H1 (cell line): ENCODE data around the gene CCDC12. TPM values are rescaled to one million over a fixed set of nuclear protein-coding genes. Genes with fewer than 3 reads are reported as not detected.

Experiments
- CTCF ChIA-PET: fragments of 300-600 bp; sonication (Branson Sonifier 250); formaldehyde crosslinking; loops from one replicate; lab custom pipeline; 2021; ENCODE audit not compliant: partially characterized antibody; lab: Charles Lee
- POLR2A ChIA-PET: fragments of 300-600 bp; sonication (Branson Sonifier 250); formaldehyde crosslinking; loops from one replicate; lab custom pipeline; 2021; ENCODE audit warnings: inconsistent platforms; ENCODE audit not compliant: partially characterized antibody; lab: Charles Lee
- DNase-seq, 2 experiments: peaks; one replicate each; pipeline versions ENCODE4 v3.0.0 to v3.0.0-alpha.2; 2010 to 2022; ENCODE audit warnings: low spot score in 2 of 2, low read depth in 1 of 2, mixed read lengths in 1 of 2
- FAIRE-seq: peaks from 2 replicates; lab custom pipeline; 2011; peaks lifted over from hg19 to GRCh38; lab: Jason Lieb, UNC
- H2AFZ ChIP-seq: 2 replicates; pipeline ENCODE4 v1.8.1; 2012; ENCODE audit warnings: low read length, inconsistent platforms
- H2AK5ac ChIP-seq: 2 replicates; pipeline ENCODE4 v1.6.1; 2013; ENCODE audit warnings: low read depth, low read length
- H2BK120ac ChIP-seq: replicated peaks from 2 replicates; pipeline ENCODE3; 2013; ENCODE audit warnings: low read depth, low read length, inconsistent platforms
- H2BK12ac ChIP-seq: 2 replicates; pipeline ENCODE4 v1.6.1; 2013; ENCODE audit warnings: low read depth, low read length
- H2BK15ac ChIP-seq: 2 replicates; pipeline ENCODE4 v1.6.1; 2013; ENCODE audit warnings: low read length
- H2BK20ac ChIP-seq: 2 replicates; pipeline ENCODE4 v1.6.1; 2013; ENCODE audit warnings: low read length
- H2BK5ac ChIP-seq: 2 replicates; pipeline ENCODE4 v1.6.1; 2013; ENCODE audit warnings: low read depth, low read length
- H3K14ac ChIP-seq: 2 replicates; pipeline ENCODE4 v1.6.1; 2013; ENCODE audit warnings: inconsistent platforms; ENCODE audit not compliant: insufficient read length
- H3K18ac ChIP-seq: 2 replicates; pipeline ENCODE4 v1.6.1; 2013; ENCODE audit warnings: low read length; ENCODE audit errors: extremely low read depth
- H3K23ac ChIP-seq: 2 replicates; pipeline ENCODE4 v1.6.1; 2013; ENCODE audit warnings: inconsistent platforms; ENCODE audit not compliant: insufficient read length
- H3K23me2 ChIP-seq: 2 replicates; pipeline ENCODE4 v1.6.1; 2013; ENCODE audit warnings: low read depth, low read length
- H3K27ac ChIP-seq: 2 replicates; pipeline ENCODE4 v1.6.1; 2011; ENCODE audit warnings: low read depth, low read length, inconsistent platforms
- H3K27me3 ChIP-seq, 4 experiments: replicated peaks in 1 of 4; 1 replicate in 1 of 4; 2 replicates in 3 of 4; pipeline versions ENCODE4 v1.6.1 to v1.8.1; 2011 to 2013; ENCODE audit warnings: low read length in 3 of 4, mild to moderate bottlenecking in 3 of 4, inconsistent platforms in 2 of 4, mixed read lengths in 2 of 4, moderate library complexity in 1 of 4; ENCODE audit not compliant: control insufficient read depth in 3 of 4, insufficient read depth in 3 of 4; ENCODE audit errors: extremely low read depth in 1 of 4
- H3K36me3 ChIP-seq, 4 experiments: 2 replicates each; pipeline versions ENCODE4 v1.6.1 to v1.8.1; 2011 to 2013; ENCODE audit warnings: mild to moderate bottlenecking in 4 of 4, low read length in 3 of 4, moderate library complexity in 2 of 4, control low read depth in 1 of 4, inconsistent platforms in 1 of 4; ENCODE audit not compliant: insufficient read depth in 4 of 4, control insufficient read depth in 2 of 4
- H3K4ac ChIP-seq: replicated peaks from 2 replicates; pipeline ENCODE3; 2013; ENCODE audit warnings: low read length, low read depth, mixed read lengths, inconsistent platforms; ENCODE audit not compliant: insufficient read length
- H3K4me1 ChIP-seq, 4 experiments: replicated peaks in 1 of 4; 1 replicate in 1 of 4; 2 replicates in 3 of 4; pipeline versions ENCODE4 v1.6.1 to v1.8.1; 2011 to 2013; ENCODE audit warnings: low read length in 3 of 4, inconsistent platforms in 2 of 4, mixed read lengths in 1 of 4; ENCODE audit not compliant: insufficient read depth in 4 of 4, control insufficient read depth in 3 of 4
- H3K4me2 ChIP-seq, 2 experiments: 2 replicates each; pipeline versions ENCODE4 v1.6.1 to v1.8.1; 2011 to 2013; ENCODE audit warnings: low read depth in 2 of 2, low read length in 2 of 2, control low read depth in 1 of 2, inconsistent platforms in 1 of 2, mild to moderate bottlenecking in 1 of 2; ENCODE audit not compliant: insufficient read depth in 1 of 2
- H3K4me3 ChIP-seq, 4 experiments: fragments of 200-600, 300-600 bp in 1 of 4; sonication (generic), shearing (Covaris generic), sonication (Bioruptor Twin) in 1 of 4; 2 replicates each; pipeline versions ENCODE4 v1.5.1 to v1.8.1; 2011 to 2016; ENCODE audit warnings: low read length in 4 of 4, low read depth in 3 of 4, control low read depth in 2 of 4, inconsistent platforms in 2 of 4, mild to moderate bottlenecking in 2 of 4, mixed read lengths in 1 of 4, moderate library complexity in 1 of 4; ENCODE audit not compliant: insufficient read depth in 2 of 4; ENCODE audit errors: extremely low read depth in 1 of 4
- H3K56ac ChIP-seq: replicated peaks from 2 replicates; pipeline ENCODE3; 2013; ENCODE audit warnings: low read depth, mild to moderate bottlenecking, mixed read lengths, low read length, inconsistent platforms; ENCODE audit not compliant: insufficient read length
- H3K79me1 ChIP-seq: 2 replicates; pipeline ENCODE4 v1.6.1; 2013; ENCODE audit warnings: low read depth, low read length, control low read depth
- H3K79me2 ChIP-seq, 2 experiments: 2 replicates each; pipeline versions ENCODE4 v1.6.1 to v1.8.1; 2012 to 2013; ENCODE audit warnings: low read length in 2 of 2, mild to moderate bottlenecking in 2 of 2, inconsistent platforms in 1 of 2; ENCODE audit not compliant: insufficient read depth in 2 of 2, control insufficient read depth in 1 of 2
- H3K9ac ChIP-seq, 4 experiments: replicated peaks in 1 of 4; 1 replicate in 1 of 4; 2 replicates in 3 of 4; pipeline versions ENCODE4 v1.6.1 to v1.8.1; 2011 to 2013; ENCODE audit warnings: low read depth in 3 of 4, low read length in 3 of 4, control low read depth in 2 of 4, mild to moderate bottlenecking in 2 of 4, moderate library complexity in 2 of 4, inconsistent platforms in 1 of 4; ENCODE audit errors: extremely low read depth in 1 of 4
- H3K9me3 ChIP-seq, 2 experiments: 2 replicates each; pipeline versions ENCODE4 v1.6.1 to v1.8.1; 2012 to 2013; ENCODE audit warnings: mild to moderate bottlenecking in 2 of 2, moderate library complexity in 2 of 2, control low read depth in 1 of 2, inconsistent platforms in 1 of 2, low read depth in 1 of 2, low read length in 1 of 2, mixed read lengths in 1 of 2; ENCODE audit not compliant: insufficient read depth in 2 of 2
- H4K20me1 ChIP-seq, 2 experiments: replicated peaks in 1 of 2; 2 replicates each; pipeline versions ENCODE3 to v1.8.1; 2011 to 2013; ENCODE audit warnings: inconsistent platforms in 2 of 2, low read length in 2 of 2, mild to moderate bottlenecking in 1 of 2; ENCODE audit not compliant: insufficient read depth in 2 of 2, control insufficient read depth in 1 of 2
- H4K5ac ChIP-seq: 2 replicates; pipeline ENCODE4 v1.6.1; 2013; ENCODE audit warnings: low read length, low read depth, mixed read lengths, inconsistent platforms; ENCODE audit not compliant: insufficient read length
- H4K8ac ChIP-seq: 2 replicates; pipeline ENCODE4 v1.8.0; 2013; ENCODE audit warnings: mild to moderate bottlenecking, moderate library complexity, low read length, inconsistent platforms; ENCODE audit not compliant: insufficient read depth; ENCODE audit errors: extremely low read depth
- H4K91ac ChIP-seq: replicated peaks from 2 replicates; pipeline ENCODE3; 2013; ENCODE audit warnings: low read length, mixed read lengths, inconsistent platforms; ENCODE audit not compliant: insufficient read length
- ATF2 ChIP-seq: IDR thresholded peaks from 2 replicates; pipeline ENCODE4 v1.6.1; 2012; ENCODE audit warnings: low read length, inconsistent platforms
- CEBPB ChIP-seq: IDR thresholded peaks from 2 replicates; pipeline ENCODE4 v1.6.1; 2012; ENCODE audit warnings: low read depth, low read length
- CREB1 ChIP-seq: IDR thresholded peaks from 2 replicates; pipeline ENCODE4 v1.6.1; 2012; ENCODE audit warnings: inconsistent platforms
- EP300 ChIP-seq, 2 experiments: IDR thresholded peaks; 1 replicate in 1 of 2; 2 replicates in 1 of 2; pipeline ENCODE4 v1.6.1; 2011 to 2012; ENCODE audit warnings: low read depth in 2 of 2, low read length in 2 of 2, mild to moderate bottlenecking in 2 of 2, borderline replicate concordance in 1 of 2, inconsistent platforms in 1 of 2, moderate library complexity in 1 of 2
- KDM4A ChIP-seq: IDR thresholded peaks from one replicate; pipeline ENCODE4 v1.7.1; 2012; ENCODE audit warnings: low read depth, mild to moderate bottlenecking, moderate library complexity, low read length, inconsistent platforms; ENCODE audit not compliant: severe bottlenecking
- POLR2A ChIP-seq, 2 experiments: IDR thresholded peaks; 1 replicate in 1 of 2; 2 replicates in 1 of 2; pipeline ENCODE4 v1.6.1; 2011; ENCODE audit warnings: low read depth in 2 of 2, low read length in 2 of 2, mild to moderate bottlenecking in 2 of 2; ENCODE audit errors: control extremely low read depth in 1 of 2
- RAD21 ChIP-seq, 2 experiments: IDR thresholded peaks in 1 of 2; conservative IDR thresholded peaks in 1 of 2; 2 replicates each; pipeline ENCODE4 v1.6.1; 2011; ENCODE audit warnings: low read depth in 2 of 2, low read length in 2 of 2, improper control_type of control experiment in 1 of 2, inconsistent platforms in 1 of 2, mild to moderate bottlenecking in 1 of 2, moderate library complexity in 1 of 2
- SIX5 ChIP-seq: IDR thresholded peaks from 2 replicates; pipeline ENCODE4 v1.6.1; 2011; ENCODE audit warnings: mild to moderate bottlenecking, low read depth, low read length
- SP4 ChIP-seq: IDR thresholded peaks from 2 replicates; pipeline ENCODE4 v1.6.1; 2012; ENCODE audit warnings: low read length, inconsistent platforms
- TCF12 ChIP-seq: IDR thresholded peaks from 2 replicates; pipeline ENCODE4 v1.6.1; 2011; ENCODE audit warnings: low read depth, mild to moderate bottlenecking, low read length
- WGBS, 2 experiments: shearing (Covaris generic) in 1 of 2; methylation state at CpG; one replicate each; pipeline versions ENCODE4 v1.1.6 to v1.1.7; 2013 to 2015; ENCODE audit warnings: low lambda C conversion rate in 2 of 2, mixed read lengths in 2 of 2, inconsistent platforms in 1 of 2, low coverage in 1 of 2, missing lambda C conversion rate in 1 of 2; ENCODE audit not compliant: insufficient replicate concordance in 2 of 2, insufficient coverage in 1 of 2, insufficient read length in 1 of 2; ENCODE audit errors: extremely low coverage in 1 of 2, missing lambda C conversion rate in 1 of 2; 5-methylcytosine and 5-hydroxymethylcytosine counted together
- polyA plus RNA-seq, 7 experiments: library from polyadenylated mRNA; depleted of rRNA in 3 of 7; stranded (reverse) in 5 of 7; unstranded in 2 of 7; fragments of >200 nt in 5 of 7; fragments of 200-250 nt in 2 of 7; gene quantifications; 1 replicate in 5 of 7; 2 replicates in 1 of 7; 4 replicates in 1 of 7; pipeline versions ENCODE4 v1.2.1 to v1.2.3, GENCODE V29; 2011 to 2013; ENCODE audit warnings: missing spikeins in 2 of 7, mixed read lengths in 2 of 7
- total RNA-seq: library from RNA; stranded (reverse); fragmentation: NEBNext Ultra II Directional; extraction: Animal tissue kit (Norgen Biotek cat#: 25700); gene quantifications from 2 replicates; pipeline ENCODE4 v1.2.1, GENCODE V29; 2021

CCDC12 gene
- total and polyA plus RNA-seq, 2 of the 8 experiments (the other 6 are each of a cell fraction or from before 2014, with no cell fraction given) = 29.5 to 41.3 TPM

GRCh38 chr3:46994801-46995731, 18.5 kb upstream of the CCDC12 start:
- no peak overlapping the region for H3K4ac ChIP-seq
- H2BK12ac ChIP-seq = no peak overlapping the region
- DNase-seq = no peak
- no peak overlapping the region for H3K4me3 ChIP-seq
- FAIRE-seq = no peak
- no peak overlapping the region for H3K4me2 ChIP-seq
- CTCF ChIA-PET = interaction anchor here (0.6 to 4.3 kb wide), 8 partner anchors 12 to 329 kb away, joined by 3 to 21 read pairs (median 3); no protein-coding TSS in a partner anchor
- H3K23ac ChIP-seq = no peak overlapping the region
- no peaks in the 10 kb centered on the region for H3K79me2 ChIP-seq
- H2BK5ac ChIP-seq = peak overlapping the region; percentile 30; the same call in 1 of the 2 replicates
- no peak overlapping the region for H2AK5ac ChIP-seq
- POLR2A ChIA-PET = interaction anchor here (0.9 to 1.1 kb wide), 2 partner anchors 12 to 13 kb away, joined by 5 read pairs; no protein-coding TSS in a partner anchor
- H3K4me1 ChIP-seq = peaks cover 0 to 3% (median 1%) of the 10 kb centered on the region in 4 experiments; a peak in 3 of 7 replicates
- no peak overlapping the region for H3K14ac ChIP-seq
- no peaks in the 10 kb centered on the region for H3K23me2 ChIP-seq
- WGBS, 2 experiments = 95% methylated on average over 29 of the region's 29 CpGs; no CpG with 5 or more reads in 1 of the 2 experiments
- H4K91ac ChIP-seq = no peak overlapping the region
- no peaks in the 10 kb centered on the region for H3K9me3 ChIP-seq
- H4K5ac ChIP-seq = no peak overlapping the region
- H2BK120ac ChIP-seq = no peak overlapping the region
- H4K20me1 ChIP-seq = peaks cover 3 to 6% of the 10 kb centered on the region in 2 experiments
- no peak overlapping the region for H3K9ac ChIP-seq
- no peak overlapping the region for H2BK15ac ChIP-seq
- no peak overlapping the region for H4K8ac ChIP-seq
- no peak overlapping the region for H2BK20ac ChIP-seq
- no peak overlapping the region for H3K56ac ChIP-seq
- H3K79me1 ChIP-seq = no peaks in the 10 kb centered on the region
- no peak overlapping the region for H2AFZ ChIP-seq
- no peak overlapping the region for H3K18ac ChIP-seq
- no peak overlapping the region for H3K27ac ChIP-seq
- peaks cover 0 to 7% (median 2%) of the 10 kb centered on the region in 4 experiments; a peak in 4 of 8 replicates for H3K36me3 ChIP-seq
- no peaks in the 10 kb centered on the region for H3K27me3 ChIP-seq
- TF ChIP-seq POLR2A (IDR thresholded peaks at IDR 0.05; ENCODE audit: control extremely low read depth in 1 of 2, low read depth in 2 of 2, low read length in 2 of 2) = no peak
- no peak for TF ChIP-seq TCF12
- TF ChIP-seq ATF2 = no peak
- TF ChIP-seq RAD21 (IDR thresholded peaks at IDR 0.05 in 1 of 2, conservative IDR thresholded peaks at IDR 0.05 in 1 of 2; ENCODE audit: low read depth in 2 of 2, low read length in 2 of 2) = no peak
- no peak for TF ChIP-seq KDM4A
- TF ChIP-seq EP300 (IDR thresholded peaks at IDR 0.05; ENCODE audit: borderline replicate concordance in 1 of 2, low read depth in 2 of 2, low read length in 2 of 2) = no peak
- TF ChIP-seq SIX5 = no peak
- TF ChIP-seq CREB1 = no peak
- TF ChIP-seq SP4 = no peak
- TF ChIP-seq CEBPB = no peak
